HG03095 (cell line): ENCODE data around the gene SKAP1.
"Not testable (repeated sequence)": the region's sequence is repeated elsewhere in the genome, so short reads cannot be mapped to it uniquely, and the experiment has no call there.

Source experiments
- ATAC-seq: cut with Tn5 transposase; IDR thresholded peaks from one replicate; pipeline ENCODE4 v1.9.1; 2021; ENCODE audit warnings: moderate library complexity; ENCODE audit not compliant: unreplicated experiment

The SKAP1 gene

DNA sequence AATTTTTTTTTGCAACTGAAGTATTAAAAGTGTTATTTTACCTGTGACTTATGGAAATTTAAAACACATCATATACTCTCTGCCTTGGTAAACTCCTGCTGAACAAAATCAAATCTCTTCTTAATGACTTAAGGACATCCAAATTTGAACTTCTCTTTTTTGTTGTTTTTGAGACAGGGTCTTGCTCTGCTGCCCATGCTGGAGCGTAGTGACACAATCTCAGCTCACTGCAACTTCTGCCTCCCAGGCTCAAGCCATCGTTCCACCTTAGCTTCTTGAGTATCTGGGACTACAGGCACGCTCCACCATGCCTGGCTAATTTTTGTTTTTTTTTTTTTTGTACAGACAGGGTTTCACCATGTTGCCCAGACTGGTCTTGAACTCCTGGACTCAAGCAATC lies 56.1 kb downstream of the SKAP1 start:
- no peak for ATAC-seq

DNA sequence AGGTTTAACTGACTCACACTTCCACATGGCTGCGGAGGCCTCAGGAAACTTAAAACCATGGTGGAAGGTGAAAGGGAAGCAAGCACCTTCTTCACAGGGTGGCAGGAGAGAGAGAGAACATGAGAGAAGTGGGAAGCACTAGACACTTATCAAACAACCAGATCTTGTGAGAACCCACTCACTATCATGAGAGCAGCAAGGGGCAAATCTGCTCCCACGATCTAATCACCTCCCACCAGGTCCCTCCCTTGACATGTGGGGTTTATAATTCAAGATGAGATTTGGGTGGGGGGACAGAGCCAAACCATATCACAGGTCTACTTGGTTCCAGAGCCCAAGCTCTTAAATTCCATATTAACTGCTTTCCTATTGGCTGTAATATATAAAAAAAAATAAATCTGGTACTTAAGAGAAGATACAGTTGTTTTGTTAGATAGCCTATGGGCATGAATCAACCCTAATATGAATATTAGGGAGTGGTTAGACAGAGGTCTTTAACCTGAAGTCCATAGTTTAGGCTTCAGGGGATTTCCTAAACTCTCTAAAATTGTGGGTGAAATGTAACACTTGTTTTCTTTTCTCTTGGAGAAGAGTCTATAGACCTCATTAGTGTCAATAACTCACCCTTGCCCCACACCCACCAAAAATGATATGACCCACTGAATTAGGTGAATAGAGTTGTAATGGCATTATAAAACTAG lies 56.7 kb downstream of the SKAP1 start:
- ATAC-seq = no peak

GRCh38 chr17:48368967-48369366 lies 61.0 kb downstream of the SKAP1 start:
- ATAC-seq = not testable (repeated sequence)

GRCh38 chr17:48368352-48368908 lies 61.6 kb downstream of the SKAP1 start:
- no peak for ATAC-seq

- no peak for ATAC-seq
Observed at GRCh38 chr17:48363161-48363560, 66.9 kb downstream of the SKAP1 start.

DNA sequence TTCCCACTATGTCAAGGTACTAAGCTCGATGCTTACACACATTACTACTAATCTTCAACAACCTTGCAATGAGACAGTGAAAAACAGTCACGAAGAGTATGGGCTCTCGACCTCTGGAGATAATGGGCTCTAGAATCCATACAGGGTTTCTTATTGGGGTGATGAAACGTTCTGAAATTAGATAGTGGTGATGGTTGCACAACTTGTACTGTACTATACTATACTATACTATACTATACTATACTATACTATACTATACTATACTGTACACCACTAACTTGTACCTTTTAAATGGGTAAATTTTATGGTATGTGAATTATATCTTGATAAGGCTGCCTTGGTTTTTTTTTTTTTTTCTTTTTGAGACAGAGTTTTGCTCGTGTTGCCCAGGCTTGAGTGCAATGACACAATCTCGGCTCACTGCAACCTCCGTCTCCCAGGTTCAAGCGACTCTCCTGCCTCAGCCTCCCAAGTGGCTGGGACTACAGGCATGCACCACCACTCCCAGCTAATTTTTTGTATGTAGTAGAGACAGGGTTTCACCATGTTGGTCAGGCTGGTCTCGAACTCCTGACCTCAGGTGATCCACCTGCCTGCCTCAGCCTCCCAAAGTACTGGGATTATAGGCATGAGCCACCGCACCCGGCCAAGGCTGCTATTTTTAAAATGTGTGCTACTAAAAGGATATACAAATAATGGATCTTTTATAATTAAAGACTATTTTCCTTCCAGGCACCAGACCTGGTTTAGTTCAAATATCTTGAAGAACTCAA lies 69.0 kb downstream of the SKAP1 start:
- ATAC-seq = not testable (repeated sequence)

GRCh38 chr17:48357779-48358602 lies 72.0 kb downstream of the SKAP1 start:
- no peak for ATAC-seq

DNA sequence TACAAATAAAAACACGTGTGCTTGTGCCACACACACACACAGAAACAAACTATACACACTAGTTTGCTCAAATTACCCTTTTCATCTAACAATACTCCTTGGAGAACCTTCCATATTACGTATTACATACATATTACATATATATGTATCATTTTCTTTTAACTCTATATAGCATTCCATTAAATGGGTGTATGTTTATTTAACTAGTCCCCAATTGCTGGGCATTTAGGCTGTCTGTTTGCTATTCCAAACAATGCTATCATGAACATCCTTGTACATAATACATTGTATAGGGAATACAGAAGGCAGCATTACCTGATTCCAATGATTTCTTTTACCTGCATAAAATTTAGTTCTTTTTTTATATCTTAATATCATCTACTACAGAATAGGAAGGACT lies 73.1 kb downstream of the SKAP1 start:
- ATAC-seq = no peak

GRCh38 chr17:48352630-48353029 lies 77.4 kb downstream of the SKAP1 start:
- no peak for ATAC-seq

- ATAC-seq = no peak
Observed at GRCh38 chr17:48351911-48352332, 78.1 kb downstream of the SKAP1 start.

DNA sequence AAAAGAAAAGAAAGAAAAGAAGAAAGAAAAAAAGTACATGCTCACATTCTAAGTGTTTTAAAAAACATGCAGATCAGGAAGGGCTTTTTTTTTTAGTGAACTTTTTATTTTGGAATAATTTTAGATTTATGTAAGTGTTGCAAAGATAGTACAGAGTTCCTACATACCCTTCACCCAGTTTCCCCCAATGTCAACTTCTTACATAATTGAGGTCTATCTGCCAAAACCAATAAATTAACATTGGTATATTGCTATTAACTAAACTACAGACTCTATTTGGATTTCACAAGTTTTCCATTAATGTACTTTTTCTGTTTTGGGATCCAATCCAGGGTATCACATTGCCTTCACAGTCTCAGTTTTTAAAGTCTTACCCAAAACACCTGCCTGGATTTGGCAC lies 81.7 kb downstream of the SKAP1 start:
- ATAC-seq = no peak

DNA sequence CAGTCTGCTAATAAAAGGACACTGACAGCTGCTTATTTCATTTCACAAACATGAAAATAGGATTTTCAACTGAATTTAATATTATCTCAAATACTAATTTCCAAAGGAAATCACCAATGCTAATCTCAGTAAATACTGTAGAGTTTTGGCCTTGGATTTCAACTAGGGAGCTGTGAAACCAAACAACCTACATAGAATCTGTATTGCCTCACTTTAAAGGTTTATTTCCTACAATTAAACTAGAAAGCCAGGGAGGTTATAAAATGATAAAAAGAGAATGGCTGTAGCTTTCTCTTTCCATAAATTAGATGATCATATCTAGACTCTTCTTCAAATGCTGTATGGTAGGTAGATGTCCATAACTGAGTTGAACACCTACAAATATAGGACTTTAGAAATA lies 82.8 kb downstream of the SKAP1 start:
- no peak for ATAC-seq

DNA sequence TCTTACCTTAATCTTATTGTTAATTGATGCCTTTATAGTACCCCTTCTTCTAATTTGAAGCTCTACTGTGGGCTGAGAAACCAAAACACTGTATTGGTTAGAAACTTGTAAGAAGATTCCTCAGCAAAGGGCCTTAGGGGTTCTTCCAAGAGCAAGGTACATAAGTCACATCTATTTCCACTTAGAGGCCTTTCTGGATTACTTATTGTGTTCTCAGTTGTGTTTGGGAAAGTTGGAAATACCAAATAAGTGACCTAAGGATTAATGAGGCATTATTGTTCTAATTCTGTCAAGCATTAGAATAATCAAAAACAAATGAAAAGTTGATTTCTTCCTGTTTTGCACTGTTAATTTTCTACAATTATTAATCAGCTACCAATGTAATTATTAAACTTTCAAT lies 85.8 kb downstream of the SKAP1 start:
- no peak for ATAC-seq

DNA sequence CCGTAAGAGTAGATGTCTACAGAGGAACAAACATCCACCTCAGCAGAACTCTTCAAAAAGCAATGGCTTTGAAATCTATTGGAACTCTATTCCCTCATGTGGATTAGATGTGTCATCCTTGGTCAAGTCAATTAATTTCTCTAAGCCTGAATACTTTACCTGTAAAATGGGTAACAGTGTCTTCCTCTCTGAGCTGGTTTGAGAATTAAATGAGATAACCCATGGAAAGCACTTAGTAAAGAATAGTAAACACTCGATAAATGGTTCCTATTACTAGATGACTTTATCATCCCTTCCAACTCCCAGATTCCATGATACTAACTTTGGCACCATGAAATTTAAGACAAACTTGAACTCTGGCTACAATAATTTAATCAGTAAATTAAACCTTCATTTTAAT lies 89.1 kb downstream of the SKAP1 start:
- ATAC-seq = no peak

GRCh38 chr17:48338720-48339119 lies 91.3 kb downstream of the SKAP1 start:
- ATAC-seq = no peak

- ATAC-seq = not testable (repeated sequence)
Observed at GRCh38 chr17:48337903-48338302, 92.1 kb downstream of the SKAP1 start.

DNA sequence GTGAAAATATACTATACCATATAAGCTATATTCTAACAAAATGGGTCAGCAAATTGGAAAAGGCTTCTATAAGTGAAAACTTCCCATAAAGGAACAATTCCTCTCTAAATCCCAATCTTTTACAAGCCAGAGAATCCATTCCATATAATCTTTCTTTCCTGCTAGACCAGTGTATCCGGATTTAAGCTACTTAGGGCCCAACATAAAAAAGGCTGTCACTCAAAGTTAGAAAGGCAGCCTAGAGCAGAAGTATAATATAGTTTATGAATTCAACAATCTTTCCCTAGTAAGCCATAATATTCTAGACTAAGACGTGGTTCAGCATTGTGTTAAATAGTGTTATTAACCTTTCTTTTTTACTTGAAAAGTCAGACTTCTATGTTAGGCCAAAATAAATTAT lies 93.0 kb downstream of the SKAP1 start:
- ATAC-seq = no peak

GRCh38 chr17:48335858-48336500 lies 94.0 kb downstream of the SKAP1 start:
- no peak for ATAC-seq

- ATAC-seq = no peak
Observed at GRCh38 chr17:48335146-48335784, 94.7 kb downstream of the SKAP1 start.

DNA sequence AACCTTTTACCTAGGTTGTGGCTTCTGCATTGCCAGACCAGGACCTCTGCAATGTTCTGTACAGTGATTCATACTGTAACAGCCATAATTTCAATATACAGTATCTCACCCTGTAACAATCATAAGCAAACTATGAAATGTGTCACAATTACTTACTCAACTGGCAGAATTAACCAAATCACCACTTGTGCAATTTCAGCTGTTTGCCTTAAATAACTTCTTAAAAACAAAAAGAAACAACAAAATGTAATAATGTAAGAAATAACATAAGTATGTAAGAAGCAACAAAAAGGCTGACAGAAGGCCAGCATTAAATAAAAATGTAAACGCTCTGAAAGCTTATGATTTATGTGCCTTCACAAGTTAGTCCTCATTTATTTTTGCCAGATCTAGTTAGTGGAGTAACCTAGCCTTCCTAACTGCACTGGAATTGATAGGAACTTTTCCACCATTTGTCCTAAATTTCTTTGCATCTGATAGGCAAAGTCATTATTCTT lies 96.9 kb downstream of the SKAP1 start:
- no peak for ATAC-seq
